Left kidney (tissue), 2 donors: Measurements from ENCODE around the gene LUC7L3. TPM values are rescaled to one million over a fixed set of nuclear protein-coding genes. Genes with fewer than 3 reads are reported as not detected.
"Not testable (repeated sequence)": the region's sequence is repeated elsewhere in the genome, so short reads cannot be mapped to it uniquely, and the experiment has no call there.

Experiments
- DNase-seq: peaks from one replicate; pipeline ENCODE4 v3.0.0-alpha.2; 2013
- polyA plus RNA-seq: library from polyadenylated mRNA; unstranded; fragments of 120-200 nt; gene quantifications from one replicate; pipeline ENCODE4 v1.2.1, GENCODE V29; 2013; ENCODE audit not compliant: insufficient read length

Gene LUC7L3
- polyA plus RNA-seq, 1 donor = 817 TPM

DNA sequence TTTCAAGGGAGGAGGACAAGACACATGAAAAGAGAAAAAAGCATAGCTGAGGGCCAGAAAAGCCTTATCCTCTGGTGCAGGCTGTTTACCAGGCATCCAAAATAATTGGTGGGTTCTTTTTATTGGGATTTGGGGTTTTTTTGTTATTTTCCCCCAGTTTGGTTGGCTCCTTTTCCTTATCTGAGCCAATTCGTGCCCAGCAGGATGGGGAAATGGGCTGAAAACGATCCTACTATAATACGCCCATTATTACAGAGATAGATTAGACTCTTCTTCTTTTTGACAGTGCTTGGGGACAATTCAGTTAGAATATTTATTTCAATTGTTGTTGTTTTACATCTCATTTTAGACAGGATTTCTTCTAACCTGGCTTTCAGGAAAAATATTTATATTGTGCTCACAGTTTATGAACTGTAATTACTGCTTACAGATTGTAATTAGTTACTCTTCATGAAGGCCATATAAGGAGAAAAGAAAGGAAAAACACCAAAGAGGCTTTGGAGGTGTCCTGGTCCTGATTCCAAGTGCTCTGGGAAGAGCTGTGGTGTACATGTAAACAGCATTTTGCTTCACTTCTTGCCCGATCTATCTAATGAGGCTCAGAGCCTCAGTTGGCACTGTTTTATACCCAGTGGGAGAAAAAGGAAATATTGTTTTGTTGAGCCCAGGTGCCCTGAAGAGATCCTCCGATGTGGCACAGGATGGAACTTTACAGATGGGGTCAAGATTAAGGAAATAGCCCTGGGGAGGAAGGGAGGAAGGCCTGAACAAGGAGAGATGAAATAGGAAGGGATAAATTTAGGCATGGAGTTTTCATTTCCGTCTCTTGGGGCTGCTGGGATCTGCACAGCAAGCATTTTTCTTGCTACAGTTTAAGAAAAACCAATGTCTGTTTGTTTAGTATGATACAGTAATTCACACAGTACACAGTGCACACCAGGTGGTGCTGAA is 11.1 kb upstream of the LUC7L3 start:
- no peak for DNase-seq

DNA sequence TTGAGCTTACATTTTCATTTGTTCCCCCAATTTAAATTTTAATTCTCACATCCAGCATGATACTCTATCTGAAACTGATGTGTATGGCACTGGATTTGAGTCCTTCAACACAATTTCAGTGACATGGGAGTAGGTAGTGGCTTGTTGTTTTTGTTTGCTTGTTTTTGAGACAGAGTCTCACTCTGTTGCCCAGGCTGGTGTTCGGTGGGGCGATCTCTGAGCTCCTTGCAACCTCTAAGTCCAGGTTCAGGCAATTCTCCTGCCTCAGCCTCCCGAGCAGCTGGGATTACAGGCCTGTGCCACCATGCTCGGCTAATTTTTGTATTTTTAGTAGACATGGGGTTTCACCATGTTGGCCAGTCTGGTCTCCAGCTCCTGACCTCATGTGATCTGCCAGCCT is 10.3 kb upstream of the LUC7L3 start:
- not testable (repeated sequence) for DNase-seq

DNA sequence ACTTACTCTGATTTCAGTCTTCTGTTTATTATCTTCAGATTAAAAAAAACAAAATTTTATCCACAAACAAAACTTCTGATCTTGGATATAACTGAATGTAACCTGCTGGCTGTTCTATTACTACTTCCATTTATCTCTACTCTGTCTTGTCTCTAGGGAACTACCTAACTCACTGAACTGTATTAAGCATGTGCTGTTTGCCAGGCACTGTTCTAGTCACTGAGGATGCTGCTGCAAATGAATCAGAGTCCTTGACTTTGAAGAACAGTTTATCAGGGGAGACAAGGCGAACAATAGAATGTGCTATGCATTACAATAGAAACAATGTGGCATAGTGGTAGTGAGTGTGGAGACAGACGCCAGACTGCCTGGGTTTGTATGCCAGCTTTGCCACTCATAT is 9.4 kb upstream of the LUC7L3 start:
- no peak for DNase-seq

DNA sequence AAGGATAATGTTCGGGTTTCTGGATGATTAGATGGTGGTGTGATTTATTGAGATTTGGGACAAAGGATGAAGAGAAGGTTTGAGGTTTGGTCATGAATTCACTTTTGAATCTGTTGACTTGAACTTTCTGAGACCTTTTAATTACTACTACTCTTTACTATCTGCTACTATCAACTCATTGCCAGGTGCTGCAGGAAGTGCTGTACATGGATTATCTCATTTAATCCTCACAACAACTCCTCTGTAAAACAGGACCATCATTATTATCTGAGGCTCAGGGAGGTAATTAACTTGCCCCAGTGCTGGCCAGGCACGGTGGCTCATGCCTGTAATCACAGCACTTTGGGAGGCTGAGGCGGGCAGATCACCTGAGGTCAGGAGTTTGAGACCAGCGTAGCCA is 8.8 kb upstream of the LUC7L3 start:
- no peak for DNase-seq

DNA sequence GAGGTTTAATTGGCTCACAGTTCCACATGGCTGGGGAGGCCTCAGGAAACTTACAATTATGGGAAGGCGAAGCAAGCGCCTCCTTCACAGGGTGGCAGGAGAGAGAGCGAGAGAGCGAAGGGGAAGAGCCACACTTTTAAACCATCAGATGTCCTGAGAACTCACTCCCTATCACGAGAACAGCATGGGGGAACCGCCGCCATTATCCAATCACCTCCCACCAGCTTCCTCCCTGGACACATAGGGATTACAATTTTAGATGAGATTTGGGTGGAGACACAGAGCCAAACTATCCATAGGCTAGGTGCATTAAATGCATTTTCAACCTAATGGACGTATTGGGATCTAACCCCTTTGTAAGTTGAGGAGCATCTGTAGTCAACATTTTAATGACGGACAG is 6.8 kb upstream of the LUC7L3 start:
- no peak for DNase-seq

DNA sequence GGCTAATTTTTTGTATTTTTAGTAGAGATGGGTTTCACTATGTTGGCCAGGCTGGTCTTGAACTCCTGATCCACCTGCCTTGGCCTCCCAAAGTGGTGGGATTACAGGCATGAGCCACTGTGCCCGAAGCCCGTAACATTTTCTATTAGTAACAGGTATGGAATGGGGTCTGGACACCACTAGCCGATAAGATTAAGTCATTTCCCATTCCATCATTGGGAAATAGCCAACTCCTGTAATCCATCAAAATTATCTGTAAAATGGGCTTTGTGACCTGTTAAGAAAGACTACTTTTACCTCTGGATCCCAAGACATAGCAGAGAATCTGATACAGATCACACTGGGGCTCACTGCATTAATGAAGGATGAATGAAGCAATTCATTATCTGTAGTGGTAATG is 3.9 kb upstream of the LUC7L3 start:
- no peak for DNase-seq

DNA sequence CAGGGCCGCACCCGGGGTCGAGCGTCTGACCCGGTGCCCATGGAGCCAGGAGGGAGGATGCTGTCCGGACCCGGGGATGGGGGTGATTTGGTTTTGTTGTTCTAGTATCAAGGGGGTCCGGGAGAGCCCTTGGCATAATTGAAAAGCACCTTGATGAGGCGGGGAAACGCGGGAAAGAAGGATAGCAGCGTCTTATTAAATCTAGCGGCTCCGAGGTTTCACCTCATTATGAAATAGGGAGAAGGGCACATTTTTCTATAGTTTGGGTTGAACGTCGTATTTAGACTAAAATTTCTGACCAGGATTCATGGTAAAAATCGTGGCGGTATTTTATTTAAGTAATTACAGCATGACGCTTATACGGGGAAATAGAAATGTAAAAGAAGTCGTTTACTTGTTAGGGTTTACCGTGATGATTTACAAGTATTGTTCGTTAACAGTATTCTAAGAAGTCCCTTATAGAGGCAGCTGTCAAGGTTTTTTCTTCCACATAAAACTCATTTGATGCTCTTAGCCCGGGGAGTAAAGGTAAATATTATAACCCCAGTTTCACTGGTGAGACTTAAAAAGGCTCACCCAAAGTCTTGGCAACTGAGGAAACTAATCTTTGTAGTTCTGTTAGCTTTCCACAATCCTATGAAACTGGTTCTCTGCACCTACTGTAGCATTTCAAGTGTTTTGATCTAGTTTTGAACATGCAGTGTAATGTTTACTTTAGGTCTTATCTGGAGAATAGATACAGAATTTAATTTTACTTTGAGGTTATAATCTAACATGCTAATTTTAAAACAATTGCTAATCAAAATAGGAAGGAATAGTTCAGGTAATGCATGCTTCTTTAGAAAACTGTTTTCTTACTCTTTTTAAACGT is 756 bp downstream of the LUC7L3 start:
- DNase-seq = peak; percentile 21

DNA sequence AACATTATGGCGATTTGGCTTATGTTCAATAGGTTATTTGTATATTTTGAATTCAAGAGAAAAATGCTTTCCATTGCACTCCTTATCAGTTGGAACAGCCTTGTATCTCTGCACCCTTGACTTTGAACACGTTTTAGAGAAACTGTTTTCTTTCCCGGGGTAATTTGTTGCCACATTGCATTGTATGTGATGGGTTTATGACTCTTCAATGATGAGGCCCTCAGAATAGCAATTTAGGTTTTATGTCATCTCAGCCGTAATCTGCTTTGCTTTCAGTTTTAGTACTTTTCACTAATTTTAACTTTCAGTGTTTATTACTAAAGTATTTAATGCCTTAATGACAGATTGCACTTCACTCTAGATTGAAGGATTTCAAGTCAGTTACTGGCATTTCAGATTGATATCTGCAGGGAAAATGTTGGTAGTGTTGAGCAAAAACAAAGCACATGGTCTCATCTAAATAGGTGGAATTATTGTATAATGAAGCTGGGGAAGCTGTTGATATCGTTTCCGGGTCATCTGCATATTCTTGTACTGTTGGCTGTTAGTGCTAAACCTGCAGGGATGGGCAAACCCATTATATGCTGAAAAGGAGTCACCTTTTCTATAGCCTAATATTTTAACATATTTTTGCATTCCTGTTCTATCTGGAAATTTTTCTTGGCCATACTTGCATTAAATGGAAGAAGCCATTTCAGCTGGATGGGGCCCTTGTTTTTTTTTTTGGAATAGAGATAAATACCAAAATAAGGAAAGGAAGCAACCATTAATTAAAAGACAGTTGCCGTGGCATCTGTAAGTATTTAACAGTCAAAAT is 2.0 kb downstream of the LUC7L3 start:
- no peak for DNase-seq

DNA sequence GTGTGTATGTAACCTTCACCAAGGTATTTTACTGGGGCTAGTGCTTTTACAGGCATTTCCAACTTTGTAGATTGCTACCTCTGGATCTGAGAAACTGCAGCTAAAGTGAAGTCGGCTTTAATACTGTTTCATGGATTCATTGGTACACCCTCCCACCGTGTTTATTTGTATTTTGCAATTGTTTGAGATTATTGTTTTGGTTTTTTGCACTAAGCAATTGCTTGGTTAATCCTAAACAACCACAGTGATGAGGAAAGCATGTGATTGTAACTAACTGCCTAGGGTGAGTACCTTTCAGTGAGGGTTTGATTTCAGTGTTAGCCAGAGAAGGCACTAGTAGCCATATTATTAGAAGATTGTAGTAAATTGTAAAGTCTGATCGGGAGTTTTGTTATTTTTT is 3.3 kb downstream of the LUC7L3 start:
- DNase-seq = no peak

DNA sequence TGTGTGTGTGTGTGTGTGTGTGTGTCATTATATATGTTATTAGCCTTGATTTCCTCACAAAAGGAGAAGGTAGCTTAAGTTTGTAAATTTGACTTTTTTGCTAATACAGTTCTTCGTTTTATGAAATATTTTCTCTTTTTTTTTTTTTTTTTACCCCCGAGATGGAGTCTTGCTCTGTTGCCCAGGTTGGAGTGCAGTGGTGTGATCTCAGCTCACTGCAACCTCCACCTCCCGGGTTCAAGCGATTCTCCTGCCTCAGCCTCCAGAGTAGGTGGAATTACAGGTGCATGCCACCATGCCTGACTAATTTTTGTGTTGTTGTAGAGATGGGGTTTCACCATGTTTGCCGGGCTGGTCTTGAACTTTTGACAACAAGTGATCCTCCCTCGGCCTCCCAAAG is 5.2 kb downstream of the LUC7L3 start:
- DNase-seq = not testable (repeated sequence)

DNA sequence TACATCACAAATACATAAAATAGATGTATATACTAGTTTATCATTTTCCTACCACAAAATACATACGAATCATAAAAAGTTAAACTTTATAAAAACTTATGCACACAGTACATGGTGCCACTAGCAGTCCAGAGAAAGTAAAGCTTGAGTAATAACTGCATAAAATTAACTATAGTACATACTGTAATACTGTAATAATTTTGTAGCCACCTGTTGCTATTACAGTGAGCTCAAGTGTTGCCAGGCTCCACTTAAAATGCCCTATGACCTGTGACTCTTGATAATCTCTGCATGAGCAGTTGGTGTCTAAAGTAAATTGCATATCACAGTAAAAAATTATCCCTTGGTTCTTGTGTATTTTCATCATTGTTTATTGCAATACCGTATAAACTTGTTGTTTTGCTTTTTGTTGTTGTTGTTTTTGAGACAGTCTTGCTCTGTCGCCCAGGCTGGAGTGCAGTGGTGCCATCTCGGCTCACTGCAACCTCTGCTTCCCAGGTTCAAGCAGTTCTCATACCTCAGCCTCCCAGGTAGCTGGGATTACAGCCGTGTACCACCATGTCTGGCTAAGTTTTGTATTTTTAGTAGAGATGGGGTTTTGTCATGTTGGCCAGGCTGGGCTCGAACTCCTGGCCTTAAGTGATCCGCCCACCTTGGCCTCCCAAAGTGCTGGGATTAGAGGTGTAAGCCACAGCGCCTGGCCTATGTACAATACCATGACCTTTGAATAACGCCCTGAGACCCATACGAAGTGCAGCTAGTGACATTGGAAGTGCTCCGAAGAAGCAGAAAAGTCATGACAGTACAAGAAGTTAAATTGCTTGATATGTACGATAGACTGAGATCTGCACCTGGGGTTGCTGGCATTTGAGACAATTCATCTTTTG is 6.6 kb downstream of the LUC7L3 start:
- DNase-seq = no peak

DNA sequence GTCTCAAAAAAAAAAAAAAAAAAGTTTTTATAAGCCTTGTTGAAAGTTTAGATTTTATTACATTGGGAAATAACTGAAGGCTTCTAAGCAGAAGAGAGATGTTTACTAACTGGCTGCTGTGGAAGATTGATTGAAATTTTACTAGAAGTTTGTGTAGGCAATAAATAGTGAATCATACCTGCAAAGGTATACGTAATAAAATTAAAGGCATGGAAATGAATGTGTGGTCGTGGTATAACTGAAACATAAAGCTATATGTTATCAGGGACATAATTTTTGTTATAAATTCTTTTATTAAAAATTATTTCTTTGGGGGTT is 8.7 kb downstream of the LUC7L3 start:
- DNase-seq = no peak

DNA sequence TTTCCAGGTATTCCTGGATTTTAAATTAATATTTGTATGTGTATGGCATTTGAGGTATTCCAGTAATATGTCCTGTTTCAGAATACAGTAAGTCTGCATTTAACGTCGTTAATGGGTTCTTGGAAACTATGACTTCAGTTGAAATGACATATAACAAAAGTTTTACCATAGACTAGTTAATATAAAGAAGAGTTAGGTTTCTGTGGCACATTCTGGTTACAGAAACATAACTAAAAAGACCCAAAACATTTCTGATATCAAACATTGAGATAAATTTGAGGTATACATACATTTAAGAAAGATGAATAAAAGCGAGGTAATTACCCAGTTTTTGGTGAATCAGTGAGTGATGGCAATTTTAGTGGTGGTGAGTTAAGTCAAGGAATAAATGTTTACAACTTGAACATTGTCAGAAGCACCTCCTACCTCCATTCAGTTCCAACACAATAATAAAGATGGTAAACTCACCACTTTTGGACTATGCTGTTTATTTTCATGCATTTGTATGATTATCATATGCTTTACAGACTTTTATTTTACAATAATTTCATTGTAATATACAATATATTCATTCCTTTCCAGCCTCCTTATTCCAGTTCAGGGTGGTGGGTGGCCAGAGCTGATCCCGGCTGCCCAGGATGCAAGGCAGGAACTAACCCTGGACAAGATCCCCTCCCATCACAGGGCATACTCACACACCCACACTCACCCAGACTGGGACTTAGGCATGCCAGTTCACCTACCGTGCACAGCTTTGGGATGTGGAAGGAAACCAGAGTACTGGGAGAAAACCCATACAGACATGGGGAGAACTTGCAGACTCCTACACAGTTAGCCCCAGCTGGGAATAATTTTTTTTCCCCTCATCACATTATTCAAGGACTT is 9.7 kb downstream of the LUC7L3 start:
- no peak for DNase-seq

DNA sequence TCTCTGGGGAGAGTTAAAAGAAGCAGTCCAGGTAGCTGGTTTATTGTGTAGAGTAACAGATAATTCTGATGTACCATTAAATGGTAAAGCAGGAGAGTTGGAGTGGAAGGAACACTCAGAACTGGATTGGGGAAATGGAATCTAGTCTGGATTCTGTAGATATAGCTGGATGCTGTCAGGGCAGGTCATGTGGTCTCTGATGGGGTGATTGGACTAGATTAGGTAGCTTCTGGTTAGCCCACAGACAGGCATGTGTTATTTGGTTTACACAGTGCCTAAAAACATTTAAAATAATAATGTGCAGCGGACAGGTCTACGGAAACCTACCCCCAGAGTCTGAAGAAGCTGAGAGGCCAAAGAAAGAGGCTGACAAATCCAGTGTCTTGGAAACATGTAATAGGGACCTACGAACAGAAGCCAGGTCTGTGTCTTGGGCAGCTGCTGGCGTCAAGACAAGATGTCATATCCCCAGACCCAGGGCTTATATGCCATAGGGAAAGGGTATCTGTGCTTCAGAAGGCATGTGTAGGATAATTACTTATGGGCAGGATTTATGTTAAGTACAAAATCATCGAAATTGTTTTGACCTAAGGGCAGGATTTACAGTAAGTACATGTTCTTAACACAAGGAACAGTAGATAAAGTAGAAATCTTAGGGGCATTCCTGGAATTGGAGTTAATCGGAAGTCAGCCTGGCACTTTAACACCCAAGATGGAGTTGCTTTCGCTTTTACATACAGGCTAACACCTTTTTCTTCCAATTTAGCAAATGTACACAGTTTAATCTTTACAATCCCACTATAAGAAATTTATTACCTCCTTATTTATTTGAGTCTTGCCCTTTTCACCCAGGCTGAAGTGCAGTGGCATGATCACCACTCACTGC is 12.4 kb downstream of the LUC7L3 start:
- no peak for DNase-seq

DNA sequence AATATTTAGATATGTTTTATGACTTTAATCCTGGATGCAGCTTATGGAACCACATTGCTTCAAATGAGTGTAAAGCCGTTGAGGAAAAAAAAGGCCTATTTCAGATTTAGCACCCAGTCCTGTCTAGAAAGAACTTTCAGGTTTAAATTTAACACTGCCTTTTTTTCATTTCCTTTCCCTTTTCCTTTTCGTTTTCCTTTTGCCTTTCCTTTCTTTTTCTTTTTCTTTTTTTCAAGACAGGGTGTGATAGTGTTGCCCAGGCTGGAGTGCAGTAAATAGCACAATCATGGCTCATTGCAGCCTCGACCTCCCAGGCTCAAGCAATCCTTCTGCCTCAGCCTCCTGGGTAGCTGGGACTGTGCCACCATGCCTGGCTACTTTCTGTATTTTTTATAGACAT is 15.9 kb downstream of the LUC7L3 start:
- DNase-seq = no peak

DNA sequence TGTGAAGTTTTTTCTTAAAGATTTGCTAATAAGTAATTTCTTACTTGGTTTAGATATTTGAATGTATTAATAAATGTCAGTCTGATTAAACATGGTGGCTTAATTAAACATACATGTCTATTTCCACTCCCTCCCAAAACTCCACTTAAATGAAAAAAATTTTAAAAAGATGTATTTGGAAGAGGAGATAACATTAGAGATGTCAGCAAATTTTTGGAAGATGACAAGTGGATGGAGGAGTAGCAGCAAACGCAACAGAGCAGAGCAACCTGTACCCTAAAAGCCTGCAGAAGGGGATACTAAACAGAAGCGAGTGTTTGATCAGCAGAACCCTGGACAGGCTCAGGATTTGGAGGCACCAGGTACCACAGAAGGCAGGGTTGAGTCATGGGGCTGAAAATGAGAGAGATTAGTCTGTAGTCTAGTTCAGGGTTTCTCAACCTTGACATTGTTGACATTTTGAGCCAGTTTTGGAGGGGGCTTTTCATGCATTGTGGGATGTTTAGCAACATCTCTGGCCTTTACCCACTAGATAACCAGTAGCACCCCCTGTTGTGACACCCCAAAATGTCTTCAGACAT is 17.8 kb downstream of the LUC7L3 start:
- no peak for DNase-seq

DNA sequence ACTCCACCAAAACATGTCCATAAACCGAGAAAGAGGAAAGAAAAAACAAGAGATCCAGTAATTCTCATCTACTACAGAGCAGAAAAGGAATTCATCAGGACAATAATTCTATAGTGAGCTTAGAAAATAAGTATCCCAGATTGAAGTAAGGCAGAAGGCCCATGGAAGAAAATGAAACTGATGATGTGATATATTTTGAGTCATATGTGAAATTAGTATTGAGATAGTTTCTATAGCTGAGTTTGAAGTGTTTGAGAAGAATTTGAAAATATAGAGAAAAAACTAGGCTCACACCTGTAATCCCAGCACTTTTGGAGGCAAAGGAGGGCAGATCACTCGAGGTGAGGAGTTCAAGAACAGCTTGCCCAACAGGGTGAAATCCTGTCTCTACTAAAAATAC is 19.7 kb downstream of the LUC7L3 start:
- no peak for DNase-seq

DNA sequence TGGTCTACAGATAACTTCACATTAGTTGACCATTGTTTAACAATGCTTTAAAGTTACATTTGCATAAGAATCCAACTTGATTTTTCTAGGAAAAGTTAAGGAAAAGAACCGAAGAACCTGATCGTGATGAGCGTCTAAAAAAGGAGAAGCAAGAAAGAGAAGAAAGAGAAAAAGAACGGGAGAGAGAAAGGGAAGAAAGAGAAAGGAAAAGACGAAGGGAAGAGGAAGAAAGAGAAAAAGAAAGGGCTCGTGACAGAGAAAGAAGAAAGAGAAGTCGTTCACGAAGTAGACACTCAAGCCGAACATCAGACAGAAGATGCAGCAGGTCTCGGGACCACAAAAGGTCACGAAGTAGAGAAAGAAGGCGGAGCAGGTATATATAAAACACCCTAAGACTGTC is 26.2 kb downstream of the LUC7L3 start:
- no peak for DNase-seq

DNA sequence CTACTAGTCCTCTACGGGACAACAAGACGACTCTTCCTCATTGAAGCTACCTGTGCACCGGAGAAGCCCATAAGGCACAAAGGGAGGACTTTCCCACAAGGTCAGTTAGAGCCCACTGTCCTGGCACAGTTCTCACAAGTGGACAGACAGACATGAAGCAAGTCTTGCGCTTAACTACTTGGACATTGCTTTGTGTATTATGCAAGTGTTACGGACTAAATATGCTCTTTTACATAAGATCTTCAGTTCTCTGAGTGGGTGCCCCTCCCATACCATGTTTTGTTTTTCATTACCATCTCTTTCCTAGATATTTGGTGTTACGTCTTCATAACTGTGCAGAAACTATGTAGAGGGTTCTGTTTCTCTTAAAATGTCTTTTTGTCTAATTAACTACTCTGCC is 29.8 kb downstream of the LUC7L3 start:
- no peak for DNase-seq
